Stimulated activated CD4-positive, alpha-beta T cell treated with anti-CD3 and anti-CD28 coated beads, TNF-alpha, amount 100 ng/mL, for 1 hour (primary cell): Measurements from ENCODE around the gene EIF3L.

Experiments used
- DNase-seq, 3 donors: peaks; one replicate each; pipeline ENCODE4 v3.0.0-alpha.2; 2020; ENCODE audit warnings: low read depth in 3 of 3, low spot score in 1 of 3

The EIF3L gene

DNA sequence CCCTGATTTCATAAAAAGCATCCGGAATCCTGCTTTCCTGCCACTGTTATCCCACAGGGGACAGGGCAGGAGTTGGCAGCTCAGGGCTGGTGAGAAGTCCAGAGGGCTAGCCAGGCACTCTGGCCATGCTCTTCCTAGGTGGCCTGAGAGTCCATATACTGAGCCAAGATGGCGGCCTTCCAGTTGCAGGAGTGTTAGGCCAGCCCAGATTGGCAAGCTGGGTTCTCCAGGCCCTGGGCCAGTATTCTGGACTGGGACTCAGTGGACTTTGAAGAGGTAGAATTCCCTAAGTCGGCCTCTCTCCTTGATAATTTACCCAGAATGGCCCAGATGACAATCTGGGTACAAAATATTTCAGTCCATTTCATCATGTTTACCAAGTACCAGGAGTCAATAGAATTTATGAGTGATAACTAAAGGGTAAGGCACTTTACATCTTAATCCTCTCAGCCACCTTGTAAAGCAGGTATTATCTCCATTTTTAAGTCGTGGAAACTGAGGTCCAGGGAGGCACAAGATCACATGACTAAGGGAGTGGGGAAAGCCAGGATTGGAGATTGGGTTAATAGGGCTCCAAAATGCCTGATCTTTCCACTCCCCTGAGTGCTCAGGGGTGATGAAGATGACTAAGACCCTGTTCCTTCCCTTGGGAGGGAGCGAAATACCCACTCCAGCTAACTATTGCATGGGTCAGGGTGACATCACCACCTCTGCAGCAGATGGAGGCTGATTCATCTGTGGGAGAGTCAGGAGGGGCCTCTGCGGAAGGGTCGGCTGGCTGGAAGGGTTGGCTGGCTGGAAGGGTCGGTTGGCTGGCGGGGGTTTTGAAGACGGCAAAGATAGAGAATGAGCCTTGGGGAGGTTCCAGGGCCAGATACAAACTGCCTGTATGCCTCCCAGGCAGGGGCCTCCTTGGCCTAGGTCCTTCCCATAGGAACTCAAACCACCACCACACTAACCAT is 55.6 kb downstream of the EIF3L start:
- DNase-seq: no peak

DNA sequence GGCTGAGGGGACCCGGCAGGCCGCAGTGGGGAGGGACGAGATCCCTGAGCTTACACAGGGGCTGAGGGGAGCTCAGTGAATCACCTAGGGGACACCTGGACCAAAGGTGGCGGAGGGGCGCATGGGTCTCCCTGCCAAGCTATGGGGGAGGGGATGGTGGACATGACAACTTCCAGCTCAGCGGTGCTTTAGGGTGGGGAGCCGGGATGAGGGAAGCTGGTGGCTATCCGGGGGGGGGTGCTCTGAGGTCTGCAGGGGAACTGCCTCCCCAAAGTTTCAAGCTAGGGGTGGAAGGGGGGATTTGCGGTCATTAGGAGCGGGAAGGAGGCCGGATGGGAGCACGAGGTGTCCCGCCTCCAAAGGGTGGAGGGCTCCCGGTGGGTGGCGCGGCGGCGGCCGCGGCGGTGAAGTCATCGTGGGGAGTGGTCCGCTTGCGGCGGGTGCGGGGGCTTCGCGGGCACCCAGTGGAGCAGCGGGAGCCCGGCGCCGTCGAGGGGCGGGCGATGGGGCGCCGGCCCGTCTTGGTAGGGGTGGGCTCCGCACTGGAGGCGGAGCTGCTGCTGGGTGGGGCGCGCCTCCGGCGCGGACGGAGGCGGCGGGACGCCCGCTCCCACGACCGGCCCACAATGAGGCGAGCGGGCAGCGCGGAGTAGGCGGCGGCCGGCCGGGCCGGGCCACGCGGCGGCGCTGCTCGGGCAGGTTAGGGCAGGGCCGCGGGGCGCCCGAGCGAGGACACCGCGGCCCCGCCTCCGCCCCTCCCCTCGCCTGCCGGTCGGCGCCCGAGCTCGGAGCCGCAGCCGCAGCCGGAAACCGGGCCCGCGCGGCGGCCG is 56.5 kb downstream of the EIF3L start, which contains the start of gene MICALL1:
MICALL1 (plus strand) TSS at position 764 of the 830 bp plus-strand sequence. CDS start 126 bp downstream, outside the sequence.
- peak in 2 of 3 donors; percentile 38 to 49 for DNase-seq

DNA sequence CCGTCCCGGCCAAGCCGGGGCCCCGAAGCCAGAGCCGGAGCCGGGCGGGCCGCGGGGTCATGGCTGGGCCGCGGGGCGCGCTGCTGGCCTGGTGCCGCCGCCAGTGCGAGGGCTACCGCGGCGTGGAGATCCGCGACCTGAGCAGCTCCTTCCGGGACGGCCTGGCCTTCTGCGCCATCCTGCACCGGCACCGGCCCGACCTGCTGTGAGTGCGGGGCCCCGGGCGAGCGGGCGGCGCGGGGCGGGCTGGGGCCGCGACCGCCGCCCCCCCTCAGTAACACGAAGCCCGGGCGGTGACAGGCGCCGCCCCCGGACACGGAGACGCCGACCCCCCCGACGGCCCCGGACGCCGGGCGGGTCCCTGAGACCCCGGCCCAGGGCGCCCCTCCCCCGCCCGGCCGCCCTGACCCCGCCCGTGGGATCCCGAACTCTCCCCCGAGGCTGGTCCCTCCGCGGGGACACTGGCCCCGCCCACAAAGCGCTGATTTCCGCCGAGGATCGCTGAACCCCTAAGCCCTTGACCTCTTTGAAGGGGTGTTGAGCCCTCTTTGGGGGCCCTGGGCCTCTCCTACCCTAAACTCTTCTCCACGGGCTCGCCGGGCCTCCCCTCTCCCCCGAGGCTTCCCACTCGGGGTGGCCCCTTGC is 57.3 kb downstream of the EIF3L start:
- DNase-seq: peak in 1 of 3 donors; percentile 7

DNA sequence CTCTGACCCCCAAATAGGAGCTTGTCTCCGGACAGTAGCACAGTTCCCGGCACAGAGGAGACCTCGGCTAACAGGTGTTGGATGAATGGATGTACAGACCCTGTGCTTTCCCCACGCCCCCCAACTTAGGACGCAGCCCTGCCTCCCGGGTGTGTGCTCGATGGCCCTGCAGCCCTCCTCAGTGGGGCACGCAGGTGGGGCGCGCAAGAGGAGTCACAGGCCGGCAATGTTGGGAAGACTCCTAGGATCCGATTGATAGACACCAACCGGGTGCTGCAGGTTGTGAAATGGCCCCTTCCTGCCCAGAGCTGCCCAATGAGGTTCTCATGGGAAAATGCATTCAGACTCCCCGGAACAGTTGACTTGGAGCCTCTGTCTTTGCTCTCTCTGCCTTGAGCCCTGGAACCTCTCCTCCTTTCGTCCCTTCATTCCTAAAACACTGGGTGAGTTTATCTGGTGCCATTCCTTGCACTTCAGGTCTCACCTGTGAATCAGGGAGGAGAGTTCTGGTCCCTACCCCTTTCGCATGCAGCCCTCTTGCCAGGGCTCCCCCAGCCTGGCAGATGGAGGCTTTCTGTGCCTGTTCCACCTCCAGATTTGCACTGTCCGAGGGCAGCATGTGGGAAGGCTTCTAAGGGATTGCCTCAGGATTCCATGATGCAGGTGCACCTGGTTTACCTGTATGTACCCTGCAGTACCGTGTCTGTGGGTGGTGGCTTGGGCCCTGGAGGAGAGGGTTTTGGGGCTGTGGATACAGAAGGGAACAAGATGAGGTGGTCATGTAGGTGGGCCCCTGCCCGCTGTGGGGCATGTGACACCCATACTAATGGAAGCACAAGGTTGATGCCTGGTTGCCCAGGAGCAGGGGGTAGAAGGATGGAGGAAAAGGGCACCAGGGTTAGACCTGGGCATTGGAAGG is 58.1 kb downstream of the EIF3L start:
- DNase-seq: no peak

DNA sequence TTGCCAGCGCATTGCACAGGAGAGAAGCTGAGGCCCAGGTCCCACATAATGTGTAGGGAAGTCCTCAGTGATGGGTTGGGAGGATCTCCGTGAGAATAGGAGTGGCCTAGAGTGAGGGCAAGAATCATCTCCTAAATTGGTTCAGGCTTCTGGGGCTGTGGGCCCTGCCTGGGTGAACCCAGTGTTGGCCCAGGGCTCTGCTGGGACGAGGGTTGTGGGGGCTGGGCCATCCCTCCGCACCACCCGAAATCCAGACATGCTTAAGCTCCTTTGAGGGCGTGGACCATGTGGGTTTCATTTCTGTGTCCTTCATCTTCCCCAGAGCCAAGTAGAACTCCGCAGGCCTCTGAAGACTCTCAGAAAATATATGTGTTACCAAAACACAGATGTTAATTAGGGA is 60.5 kb downstream of the EIF3L start:
- no peak for DNase-seq

DNA sequence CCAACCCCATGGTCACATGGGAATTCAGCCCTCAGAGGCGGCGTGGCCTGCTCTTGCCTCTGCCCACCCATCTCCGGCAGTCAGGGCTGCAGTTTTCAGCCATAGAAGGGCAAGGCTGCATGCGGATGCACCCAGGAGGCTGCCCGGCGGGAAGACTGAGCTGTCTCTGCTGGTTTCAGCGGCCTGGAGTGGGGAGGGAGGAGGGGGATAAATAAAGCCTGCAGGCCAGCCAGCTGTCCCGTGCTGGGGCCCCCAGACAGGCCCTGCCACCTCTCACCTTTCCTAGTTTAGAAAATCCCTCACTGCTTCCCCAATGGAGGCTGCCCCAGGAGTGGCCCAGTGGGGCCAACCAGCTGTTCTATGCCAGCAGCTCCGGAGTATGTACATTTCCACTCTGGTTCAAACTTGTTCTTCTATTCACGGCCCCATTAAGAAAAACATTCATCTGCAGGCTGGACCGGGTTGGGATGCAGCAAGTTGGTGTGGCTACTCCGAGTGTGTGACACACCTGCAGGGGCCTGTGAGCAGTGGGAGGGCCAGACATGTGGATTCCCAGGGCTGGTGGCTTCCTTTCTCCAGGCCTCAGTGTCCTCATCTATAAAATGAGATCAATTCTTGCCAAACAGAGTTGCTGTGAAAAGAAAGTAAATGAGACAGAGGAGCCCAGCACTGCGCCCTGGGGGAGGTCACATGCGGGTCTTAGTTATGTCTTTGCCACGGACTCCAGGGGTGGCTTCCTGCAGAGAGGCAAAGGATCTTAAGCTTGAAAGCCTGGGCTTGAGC is 61.9 kb downstream of the EIF3L start:
- DNase-seq: no peak

DNA sequence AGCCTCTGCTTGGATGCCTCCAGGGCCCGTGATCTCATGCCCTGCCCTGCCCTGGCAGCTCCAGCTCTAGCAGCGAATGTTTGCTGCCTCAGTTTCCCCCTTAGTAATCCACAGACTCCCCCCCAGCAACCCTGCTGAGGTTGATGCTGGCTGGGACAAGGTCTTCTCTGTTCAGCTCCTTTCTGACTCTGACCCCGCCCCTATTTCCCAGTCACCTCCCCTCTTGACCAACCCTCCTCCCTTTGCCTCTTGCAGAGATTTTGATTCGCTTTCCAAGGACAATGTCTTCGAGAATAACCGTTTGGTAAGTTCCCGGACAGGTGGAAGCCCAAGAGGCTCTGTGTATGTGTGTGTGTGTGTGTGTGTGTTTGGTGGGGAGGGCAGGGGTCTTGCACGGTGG is 62.5 kb downstream of the EIF3L start:
- DNase-seq: no peak

DNA sequence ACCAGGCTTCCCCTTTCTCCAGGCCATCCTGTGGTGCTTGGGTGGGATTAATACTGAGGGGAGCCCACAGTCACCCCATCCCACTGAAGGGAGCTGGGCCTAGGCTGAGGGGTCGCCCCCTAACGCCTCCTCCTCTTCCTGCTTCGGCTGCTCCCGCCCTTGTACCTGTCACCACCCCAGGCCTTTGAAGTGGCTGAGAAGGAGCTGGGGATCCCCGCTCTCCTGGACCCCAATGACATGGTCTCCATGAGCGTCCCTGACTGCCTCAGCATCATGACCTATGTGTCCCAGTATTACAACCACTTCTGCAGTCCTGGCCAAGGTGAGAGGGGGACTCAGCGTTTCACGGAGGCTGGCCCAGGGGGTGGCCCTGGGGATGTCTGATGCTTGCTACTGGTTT is 63.0 kb downstream of the EIF3L start:
- no peak for DNase-seq

DNA sequence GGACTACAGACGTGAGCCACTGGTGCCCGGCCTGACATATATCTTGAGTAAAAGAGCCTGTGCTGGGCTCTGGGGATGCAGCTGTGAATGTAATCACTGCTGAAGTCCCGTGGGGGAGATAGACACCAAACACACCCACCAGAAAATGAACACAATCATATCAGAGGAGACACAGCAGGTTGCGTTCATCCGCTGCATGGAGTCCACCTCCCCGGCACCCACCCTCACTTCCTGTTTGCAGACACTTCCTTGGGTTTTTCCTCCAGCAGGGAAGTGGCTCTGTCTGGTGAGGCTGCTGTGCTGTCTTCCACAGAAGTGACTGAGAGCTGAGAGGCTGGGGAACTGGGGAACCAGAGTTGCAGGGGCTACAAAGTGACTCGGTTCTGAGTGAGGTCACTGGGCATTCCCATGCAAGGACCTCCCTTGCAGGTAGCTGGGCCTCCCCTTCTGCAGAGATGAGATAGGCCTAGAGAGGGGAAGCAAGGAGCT is 64.1 kb downstream of the EIF3L start:
- no peak for DNase-seq

DNA sequence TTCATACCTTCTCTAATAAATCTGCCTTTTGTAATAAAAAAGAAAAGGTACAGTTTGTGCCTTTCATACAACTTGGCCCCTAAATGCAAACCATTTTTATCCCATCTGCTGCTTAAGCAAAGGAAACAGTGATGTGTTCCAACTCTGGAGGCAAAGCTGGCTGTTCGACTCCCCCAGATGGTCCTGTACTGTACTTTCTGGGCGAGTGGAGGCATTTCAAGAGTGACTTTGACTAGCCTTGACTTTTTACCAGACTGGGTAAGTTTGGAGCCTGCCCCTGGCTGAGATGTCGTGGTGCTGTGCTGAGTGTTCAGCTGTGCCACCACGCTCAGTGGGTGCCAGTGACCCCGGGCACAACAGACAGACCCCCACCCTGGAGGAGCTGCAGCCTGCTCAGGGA is 67.1 kb downstream of the EIF3L start:
- no peak for DNase-seq

DNA sequence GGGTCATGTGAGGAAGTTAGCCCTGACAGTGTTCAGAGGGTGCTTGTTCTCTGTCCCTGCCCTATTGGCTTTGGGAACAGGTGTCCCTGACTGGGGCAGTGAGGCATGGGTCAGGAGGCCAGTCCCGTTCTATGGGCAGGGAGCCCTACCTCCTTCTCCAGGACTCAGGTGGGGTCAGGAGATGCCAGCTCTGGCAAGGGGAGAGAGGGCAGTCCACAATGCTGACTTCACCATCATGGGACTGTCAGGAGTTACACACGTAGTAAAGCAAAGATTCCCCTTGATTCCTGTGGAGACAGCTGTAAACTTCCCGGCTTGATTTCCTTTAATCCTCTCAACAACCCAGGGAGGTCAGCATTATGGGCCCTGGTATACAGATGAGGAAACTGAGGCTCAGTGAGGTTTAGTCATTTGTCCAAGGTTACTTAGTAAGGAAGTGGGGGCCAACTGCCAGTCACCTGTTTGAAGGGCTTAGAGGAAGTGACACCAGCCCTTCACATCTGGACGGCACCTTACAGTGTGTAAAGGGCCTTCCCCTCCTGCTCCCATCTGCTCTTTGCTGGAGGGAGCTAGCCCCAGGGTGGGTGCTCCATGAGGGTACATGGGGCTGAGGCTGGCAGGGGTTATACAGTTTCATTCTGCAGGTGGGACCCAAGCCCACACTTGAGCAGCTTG is 68.8 kb downstream of the EIF3L start:
- no peak for DNase-seq

DNA sequence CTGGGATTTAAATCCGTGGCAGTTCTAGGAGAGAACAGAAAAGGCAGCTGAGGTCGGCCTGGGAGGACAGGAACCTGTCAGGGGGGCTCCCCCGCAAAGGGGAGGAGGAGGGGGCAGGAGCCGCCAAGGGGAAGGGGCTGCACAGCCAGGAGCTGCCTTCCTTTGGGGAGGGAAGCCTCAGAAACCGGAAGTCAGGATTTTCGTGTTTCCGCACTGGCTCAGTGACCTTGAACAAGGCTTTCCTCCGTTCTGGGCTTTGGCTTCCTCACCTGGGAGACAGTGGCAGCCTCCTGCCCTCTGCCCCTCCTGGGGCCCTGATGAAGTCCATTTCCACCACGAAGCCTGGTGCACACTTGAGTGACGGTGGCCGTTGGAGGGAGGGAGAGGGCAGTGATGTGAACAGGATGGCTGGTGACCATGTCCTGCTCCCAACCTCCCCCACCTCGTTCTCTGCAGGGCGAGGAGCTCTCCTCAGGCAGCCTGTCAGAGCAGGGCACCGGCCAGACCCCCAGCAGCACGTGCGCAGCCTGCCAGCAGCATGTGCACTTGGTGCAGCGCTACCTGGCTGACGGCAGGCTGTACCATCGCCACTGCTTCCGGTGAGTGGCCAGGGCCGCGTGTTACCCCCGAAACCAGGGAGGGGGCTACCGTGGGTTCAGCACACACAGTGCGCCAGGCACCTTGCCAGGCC is 69.5 kb downstream of the EIF3L start:
- DNase-seq: no peak

DNA sequence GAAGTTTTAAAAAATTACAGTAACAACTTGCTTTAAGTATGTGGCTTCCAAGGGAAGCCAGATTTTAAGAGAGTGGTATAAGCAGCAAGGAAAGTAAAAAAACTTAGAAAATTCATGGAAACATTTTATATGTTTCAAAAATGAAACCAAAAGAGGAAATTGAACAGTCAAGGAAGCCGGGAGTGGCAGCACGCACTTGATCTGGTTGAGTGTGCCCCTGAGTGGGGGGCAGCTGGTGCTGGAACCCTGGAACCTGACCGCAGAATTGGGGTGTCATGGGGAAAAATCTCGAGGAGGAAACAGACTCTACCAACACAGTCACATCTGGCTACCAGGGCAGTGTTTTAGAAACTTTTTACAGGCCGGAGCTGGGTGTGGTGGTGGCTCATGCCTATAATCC is 70.9 kb downstream of the EIF3L start:
- no peak for DNase-seq

DNA sequence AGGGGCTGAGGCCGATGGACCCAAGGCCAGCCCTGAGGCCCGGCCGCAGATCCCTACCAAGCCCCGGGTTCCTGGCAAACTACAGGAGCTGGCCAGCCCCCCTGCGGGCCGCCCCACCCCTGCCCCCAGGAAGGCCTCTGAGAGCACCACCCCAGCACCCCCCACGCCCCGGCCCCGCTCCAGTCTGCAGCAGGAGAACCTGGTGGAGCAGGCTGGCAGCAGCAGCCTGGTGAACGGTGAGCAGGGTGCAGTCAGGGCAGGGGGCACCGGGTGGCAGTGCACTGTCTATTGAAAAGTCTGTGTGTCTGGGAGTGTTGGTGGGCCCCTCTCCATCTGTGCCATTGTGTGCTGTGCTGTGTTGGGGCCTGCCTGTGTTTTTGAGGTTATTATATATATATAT is 73.0 kb downstream of the EIF3L start:
- no peak for DNase-seq

DNA sequence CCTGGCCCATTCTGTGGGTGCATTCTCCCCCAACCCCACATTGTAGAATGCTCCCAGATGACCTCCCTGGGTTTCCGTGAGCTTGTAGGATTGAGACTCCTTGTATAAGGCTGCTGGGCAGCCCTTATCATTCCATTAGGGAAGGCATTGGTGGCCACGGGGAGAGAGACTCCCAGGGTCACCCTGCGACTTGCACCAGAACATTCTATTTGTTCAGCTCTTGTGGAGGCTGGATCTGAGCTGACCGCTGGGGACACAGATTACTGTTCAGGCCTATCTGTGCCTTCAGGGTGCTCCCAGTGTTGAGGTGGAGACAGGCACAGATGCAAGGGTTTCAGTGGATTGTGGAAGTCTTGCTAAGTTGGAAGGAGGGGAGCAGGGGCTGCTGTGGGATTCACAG is 74.7 kb downstream of the EIF3L start:
- no peak for DNase-seq

DNA sequence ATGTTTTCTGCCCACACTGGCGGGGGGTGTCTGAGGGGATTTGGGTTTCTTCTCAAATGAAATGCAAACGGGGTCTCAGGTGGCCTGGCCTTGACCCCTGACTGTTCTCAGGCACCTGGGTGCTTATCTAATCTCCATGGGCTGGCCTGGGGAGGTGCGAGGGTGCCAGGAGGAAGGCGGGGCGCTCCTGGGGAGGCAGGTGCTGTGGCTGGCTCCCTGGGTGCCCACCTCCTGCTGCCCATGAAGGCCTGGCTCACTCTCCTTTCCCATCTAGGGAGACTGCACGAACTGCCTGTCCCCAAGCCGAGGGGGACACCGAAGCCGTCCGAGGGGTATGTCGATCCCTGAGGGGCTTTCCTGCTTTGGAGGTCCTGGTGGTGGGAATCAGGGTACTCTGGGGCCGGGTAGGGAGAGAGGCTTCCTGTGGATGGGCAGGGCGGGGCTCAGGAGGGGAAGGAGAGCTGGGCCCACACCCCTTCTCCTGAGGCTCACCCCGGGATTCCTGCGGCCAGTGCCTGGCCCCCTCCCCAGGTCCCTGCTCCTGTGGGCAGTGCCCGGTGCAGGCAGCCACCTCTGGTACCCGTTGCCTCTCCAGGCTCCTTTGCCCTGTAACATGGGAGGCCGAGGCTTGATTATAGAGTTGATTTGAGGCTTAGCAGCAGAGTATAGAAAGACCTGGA is 75.3 kb downstream of the EIF3L start:
- DNase-seq: no peak

DNA sequence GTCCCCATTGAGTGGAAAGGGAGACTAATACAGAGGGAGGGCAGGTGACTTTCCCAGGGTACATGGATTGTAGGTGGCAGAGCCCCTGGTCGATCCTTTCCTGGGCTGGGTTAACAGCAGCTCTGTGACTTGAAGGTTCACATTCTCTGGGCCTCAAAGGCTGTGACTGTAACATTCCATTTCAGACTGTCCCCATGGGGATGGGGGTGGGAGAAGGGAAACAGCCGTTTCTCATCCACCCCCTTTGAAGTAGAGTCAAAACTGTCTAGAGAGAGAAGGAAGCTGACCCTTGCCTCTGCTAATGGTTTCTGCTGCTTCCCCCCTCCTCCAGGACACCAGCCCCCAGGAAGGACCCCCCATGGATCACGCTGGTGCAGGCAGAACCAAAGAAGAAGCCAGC is 76.1 kb downstream of the EIF3L start:
- no peak for DNase-seq

DNA sequence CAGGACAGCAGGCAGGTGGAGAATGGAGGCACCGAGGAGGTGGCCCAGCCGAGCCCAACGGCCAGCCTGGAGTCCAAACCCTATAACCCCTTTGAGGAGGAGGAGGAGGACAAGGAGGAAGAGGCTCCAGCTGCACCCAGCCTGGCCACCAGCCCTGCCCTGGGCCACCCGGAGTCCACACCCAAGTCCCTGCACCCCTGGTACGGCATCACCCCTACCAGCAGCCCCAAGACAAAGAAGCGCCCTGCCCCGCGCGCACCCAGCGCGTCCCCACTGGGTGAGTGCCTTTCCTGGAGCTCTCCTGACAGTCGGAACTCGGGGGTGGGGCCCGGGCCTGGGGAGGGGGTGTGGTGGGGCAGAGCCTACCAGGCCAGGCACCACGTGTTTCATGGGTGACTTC is 76.5 kb downstream of the EIF3L start:
- no peak for DNase-seq
